ENCODE results near the gene ENOSF1.

DNA sequence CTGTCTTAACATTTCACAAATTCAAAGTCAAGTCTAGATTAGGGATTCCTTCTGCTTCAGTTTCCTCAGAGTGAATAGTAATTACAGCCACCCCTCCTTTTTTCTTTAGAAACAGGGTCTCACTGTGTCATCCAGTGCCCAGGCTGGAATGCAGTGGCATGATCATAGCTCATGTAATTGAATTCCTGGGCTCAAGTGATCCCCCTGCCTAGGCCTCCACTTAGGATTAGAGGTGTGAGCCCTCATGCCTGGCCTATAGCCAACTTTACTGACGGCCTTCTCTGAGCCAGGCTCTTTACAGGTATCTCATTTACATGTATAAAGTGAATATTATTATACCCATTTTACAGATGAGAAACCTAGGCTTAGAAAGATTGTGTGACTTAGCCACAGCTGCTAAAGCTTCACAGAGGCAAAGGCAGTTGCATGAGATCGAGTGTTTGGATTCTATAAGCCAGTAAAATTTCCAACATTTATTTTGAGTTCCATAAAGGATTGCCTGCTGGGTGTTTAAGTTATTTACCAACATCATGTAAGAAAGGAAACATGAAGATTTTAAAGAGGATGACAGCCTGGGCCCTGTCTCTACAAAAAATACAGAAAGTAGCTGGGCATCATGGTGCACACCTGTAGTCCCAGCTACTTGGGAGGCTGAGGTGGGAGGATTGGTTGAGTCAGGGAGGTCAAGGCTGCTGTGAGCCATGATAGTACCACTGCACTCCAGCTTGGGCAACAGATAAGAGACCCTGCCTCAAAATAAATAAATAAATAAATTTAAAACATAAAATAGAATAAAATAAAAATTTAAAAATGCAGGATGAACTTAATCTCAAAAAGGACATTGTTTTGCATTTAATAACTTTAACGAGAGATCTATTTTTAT, 1.8 kb downstream of the ENOSF1 start:
- TF ChIP-seq, protein P1, sequence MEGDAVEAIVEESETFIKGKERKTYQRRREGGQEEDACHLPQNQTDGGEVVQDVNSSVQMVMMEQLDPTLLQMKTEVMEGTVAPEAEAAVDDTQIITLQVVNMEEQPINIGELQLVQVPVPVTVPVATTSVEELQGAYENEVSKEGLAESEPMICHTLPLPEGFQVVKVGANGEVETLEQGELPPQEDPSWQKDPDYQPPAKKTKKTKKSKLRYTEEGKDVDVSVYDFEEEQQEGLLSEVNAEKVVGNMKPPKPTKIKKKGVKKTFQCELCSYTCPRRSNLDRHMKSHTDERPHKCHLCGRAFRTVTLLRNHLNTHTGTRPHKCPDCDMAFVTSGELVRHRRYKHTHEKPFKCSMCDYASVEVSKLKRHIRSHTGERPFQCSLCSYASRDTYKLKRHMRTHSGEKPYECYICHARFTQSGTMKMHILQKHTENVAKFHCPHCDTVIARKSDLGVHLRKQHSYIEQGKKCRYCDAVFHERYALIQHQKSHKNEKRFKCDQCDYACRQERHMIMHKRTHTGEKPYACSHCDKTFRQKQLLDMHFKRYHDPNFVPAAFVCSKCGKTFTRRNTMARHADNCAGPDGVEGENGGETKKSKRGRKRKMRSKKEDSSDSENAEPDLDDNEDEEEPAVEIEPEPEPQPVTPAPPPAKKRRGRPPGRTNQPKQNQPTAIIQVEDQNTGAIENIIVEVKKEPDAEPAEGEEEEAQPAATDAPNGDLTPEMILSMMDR (IDR thresholded peaks at IDR 0.05; ENCODE audit: borderline replicate concordance, extremely low read depth, low read length, poor library complexity, severe bottlenecking), result no peak
- no peak for TF ChIP-seq EZH2 (IDR thresholded peaks at IDR 0.05; ENCODE audit: borderline replicate concordance, low read depth, low read length, severe bottlenecking)
